GM19372 (cell line): ENCODE data around the gene RBM18.

Source experiments
- ATAC-seq: cut with Tn5 transposase; IDR thresholded peaks from one replicate; pipeline ENCODE4 v1.9.1; 2021; ENCODE audit warnings: mild to moderate bottlenecking, low read depth, moderate library complexity; ENCODE audit not compliant: unreplicated experiment

The RBM18 gene, protein sequence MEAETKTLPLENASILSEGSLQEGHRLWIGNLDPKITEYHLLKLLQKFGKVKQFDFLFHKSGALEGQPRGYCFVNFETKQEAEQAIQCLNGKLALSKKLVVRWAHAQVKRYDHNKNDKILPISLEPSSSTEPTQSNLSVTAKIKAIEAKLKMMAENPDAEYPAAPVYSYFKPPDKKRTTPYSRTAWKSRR

DNA sequence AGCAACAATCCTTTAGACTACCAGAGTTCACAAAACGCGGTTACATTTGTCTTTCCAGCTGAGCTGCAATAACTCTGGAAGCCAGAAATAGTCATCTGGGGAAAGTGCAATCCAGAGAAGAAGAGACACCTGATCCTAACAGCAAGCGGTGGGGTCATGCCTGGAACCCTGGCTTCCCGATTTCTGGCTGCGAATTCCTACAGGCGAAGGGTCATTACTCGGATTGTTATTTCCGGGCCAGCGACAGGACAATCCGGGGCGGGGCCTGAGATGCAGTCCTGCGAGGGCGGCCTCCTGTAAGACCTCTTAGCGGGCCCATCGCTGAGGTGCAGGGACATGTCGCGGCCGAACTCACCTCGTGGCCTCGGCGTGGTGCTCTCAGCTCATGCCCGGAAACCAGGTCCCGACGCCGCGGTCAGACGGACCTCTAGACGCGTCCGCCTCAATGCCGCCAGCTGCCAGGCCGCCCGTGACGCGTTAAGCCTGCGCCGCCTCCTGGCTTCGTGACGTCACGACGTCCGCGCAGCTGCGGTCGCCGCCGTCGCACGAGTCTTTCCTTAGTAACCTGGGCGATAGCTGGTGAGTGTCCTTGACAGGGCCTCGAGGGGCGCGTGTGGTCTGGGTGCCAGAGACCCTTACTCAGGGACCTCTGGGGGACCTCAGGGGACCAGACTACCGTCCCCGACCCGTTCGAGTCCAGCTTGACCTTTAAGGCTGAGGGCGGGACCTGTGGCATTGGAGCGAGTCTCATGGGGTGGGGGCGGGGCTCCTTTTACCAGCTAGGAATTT, at the start of gene RBM18, which contains the start of gene MRRF:
TSS of gene RBM18 (minus strand) at position 481 of the 789 bp plus-strand sequence. CDS start 3,348 bp downstream, outside the sequence.
TSS of gene MRRF (plus strand) at position 523 of the 789 bp plus-strand sequence. CDS start 6,010 bp downstream, outside the sequence.
- peak; percentile 87 for ATAC-seq

DNA sequence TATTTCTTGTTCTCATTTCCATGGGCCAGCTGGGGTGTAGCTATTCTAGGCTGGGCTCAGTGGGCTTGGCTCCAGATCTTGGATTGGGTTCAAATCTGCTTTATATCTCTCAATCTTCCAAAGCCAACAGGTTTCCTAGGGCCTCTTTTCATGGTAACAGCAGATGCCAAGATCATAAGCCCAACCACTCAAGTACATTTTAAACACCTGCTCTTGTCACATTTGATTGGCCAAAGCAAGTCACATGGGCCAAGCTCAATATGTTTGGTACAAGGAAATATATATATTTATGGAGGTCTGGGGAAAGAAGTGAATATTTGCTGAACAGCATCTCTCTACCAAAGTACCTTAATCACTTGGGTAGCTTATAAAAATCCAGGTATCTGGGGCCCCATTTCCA, 49.5 kb upstream of the RBM18 start:
- no peak for ATAC-seq

DNA sequence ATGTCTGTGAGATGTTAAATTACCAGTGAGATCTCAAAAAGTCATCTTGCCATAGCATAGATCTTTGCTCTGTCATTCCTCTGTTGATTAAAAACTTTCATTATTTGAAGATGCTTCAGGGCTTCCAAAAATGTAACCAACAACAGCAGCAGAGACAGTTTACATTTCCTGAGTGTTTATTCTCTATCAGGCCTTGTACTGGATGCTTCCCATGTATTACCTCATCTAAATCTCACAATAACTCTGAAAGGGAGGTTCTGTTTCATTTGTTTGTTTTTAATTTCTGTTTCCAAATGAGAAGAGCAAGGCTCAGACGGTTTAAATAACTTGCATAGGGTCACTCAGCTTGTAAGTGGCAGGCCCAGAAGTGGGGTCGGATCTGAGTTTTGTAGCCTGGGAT, 45.2 kb upstream of the RBM18 start:
- ATAC-seq, result no peak

DNA sequence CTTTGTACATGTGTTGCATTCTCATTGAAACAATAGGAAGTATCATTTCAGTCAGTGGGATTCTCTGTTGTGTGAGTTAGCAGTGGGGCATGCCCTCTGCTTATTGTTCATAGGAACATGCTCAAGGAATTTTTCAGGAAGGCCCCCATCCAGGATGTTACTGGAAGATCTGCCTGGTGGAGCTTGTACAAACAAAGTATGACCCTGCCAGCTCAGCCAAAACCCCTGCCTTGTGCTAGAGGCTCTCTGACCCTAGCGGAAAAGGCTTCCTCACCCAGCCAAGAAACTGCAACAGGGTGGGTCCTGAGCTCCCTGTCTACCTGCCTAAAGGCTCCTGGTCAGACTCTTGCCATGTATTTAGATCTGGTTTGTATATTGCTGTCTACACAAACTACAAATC, 43.3 kb upstream of the RBM18 start:
- ATAC-seq, result no peak

DNA sequence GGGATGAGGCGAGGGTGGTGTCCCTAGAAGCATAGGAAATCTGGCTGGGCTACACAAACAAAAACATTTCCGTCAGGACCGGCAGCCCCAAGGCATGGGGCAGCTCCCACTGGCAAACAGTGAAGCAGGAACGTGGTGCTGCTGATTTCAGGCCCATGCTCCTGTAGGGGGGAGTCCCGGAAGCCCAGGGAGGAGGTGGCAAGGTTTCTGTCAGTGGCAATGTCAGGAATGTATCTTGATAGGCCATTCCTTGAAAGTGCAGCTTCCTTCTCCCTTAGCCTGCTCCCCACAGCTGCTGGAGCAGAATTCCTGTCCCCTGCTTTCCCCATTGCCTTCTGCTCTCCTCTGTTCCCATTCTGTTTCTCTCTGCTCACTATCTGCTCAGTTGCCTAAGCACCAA, 42.4 kb upstream of the RBM18 start:
- ATAC-seq, result no peak

DNA sequence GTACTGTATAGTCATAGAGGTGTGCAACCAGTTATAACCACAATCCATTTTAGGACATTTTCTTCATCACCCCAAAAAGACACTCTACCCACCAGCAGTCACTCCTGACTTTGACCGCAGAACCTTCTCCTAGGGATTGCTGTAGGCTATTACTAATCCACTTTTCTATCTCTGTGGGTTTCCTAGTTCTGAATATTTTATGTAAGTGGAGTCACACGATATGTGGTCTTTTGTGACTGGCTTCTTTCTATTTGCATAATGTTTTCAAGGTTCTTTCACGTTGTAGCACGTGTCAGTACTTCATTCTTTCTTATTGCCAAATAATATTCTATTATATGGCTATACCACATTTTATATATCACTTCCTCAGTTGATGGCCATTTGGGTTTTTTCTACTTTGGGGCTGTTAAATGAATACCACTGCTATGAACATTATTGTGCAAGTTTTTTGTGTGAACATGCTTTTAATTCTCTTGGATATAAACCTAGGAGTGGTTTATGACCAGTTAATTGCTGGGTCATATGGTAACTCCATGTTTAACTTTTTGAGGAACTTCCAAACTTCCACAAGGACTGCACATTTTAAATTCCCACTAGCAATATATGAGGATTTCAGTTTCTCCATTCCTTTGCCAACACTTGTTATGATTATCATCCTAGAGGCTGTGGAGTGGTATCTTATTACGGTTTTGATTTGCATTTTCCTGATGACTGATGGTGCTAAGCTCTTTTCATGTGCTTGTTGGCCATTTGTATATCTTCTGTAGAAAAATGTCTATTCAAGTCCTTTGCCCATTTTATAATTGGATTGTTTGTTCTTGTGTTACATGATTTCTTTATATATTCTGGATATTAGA, 37.8 kb upstream of the RBM18 start:
- no peak for ATAC-seq

DNA sequence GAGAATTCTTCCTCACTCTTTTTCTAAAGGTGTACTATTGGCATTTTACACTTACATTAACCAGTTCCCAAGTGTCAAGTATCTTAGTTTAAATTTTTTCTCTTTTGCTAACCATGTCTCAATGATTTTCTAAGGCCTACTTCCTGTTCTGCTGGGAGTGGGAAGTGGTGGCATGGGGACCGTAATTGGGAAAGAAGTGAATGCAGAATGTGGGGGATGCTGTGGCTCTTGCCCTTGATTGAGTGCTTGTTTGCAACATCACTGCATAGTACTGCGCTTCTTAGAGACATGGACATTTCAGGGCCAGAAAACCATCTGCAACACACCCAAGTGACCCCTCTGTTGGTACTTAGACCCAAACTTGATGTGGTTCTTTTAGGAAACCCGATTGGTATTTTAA, 32.9 kb upstream of the RBM18 start:
- no peak for ATAC-seq

DNA sequence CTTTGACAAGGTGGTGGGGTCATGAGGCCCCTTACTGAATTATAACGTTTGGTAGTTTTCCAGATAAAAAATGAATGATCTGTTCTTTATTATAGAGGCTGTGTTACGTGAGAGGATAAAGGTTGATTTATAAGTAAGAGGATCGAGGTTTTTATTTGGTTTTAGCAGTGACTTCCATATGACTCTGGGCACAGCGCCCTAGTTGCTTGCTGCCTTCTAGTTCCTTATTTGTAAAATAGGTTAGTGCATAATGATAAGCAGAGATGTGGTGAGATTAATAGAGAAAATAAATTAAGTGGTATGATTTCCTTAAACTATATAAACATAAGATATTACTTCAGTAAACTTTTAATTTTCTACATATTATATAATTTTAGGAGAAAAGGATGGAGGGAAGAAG, 29.9 kb upstream of the RBM18 start:
- ATAC-seq, result no peak

DNA sequence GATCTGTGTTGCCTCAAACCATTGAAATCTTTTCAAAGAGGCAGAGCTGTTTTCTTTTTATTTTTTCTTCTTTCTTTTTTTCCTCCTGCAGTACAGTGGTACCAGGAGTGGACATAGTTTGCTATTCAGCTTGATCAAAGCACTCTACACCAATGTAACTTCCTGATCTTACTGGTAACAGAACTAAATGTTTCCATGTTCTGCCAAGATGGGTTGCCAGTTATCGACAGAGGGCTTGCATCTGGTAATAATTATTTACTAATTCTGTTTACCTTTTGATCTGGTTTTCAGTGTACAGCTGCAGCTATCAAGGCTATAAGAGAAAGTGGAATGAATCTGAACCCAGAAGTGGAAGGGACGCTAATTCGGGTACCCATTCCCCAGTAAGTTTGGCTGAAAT, 26.8 kb upstream of the RBM18 start:
- no peak for ATAC-seq

DNA sequence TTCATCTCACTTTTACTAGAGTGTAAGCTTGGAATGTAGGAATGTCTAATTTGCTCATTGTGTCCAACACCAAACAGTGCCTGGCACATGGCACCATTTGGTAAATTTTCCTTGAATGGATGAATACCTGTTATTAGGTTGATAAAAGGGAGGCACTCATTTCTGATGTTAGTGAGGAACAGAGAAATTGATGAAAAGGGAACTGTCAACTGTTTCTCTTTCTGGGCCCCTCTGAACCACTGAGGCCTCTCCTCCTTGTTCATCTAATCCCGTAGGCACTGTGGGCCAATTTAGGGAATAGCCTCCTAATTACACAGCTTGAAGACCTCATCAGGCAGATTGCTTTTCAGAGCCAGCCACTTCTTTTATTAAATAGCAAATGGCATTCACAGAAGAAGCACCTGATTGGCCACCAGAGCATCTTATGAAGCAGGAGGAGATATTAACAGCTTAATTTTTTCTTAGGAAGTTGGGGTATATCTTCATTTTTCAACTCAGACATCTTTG, 22.6 kb upstream of the RBM18 start:
- ATAC-seq, result no peak

DNA sequence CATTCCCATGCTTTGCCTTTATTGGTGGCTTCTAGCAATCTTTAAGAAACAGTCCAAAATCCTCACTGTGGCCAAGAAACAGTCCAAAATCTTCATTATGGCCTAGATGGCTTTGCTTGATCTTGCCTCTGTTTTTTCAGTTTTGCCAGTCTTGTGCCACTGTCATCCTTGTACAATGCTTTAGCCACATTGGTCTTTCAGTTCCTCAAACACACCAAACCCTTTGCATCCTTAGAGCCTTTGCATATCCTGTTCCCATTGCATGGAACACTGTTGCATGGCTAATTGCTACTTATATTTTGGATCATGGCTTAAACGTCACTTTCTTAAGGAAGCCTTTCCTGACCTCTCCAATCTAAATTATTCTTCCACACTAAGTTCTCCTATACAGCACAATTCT, 22.1 kb upstream of the RBM18 start:
- ATAC-seq, result no peak

DNA sequence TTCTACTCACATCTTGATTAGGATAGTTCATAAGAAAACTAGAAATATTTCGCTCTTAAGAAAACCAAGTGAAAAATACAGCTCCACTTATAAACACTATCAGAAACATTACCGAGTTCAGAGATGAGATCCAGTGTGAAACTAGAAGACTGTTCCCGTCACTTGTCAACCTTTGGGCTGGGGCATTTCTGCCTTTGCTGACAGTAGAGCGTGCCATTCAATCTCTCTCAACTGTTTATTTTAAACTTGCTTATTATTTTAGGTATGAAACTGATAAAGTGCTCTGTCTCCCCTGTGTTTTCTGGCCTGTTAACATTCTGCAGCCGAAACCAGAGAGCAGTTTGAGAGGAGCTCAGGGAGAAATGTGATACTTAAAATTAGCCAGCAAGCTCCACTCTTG, 16.7 kb upstream of the RBM18 start:
- no peak for ATAC-seq

DNA sequence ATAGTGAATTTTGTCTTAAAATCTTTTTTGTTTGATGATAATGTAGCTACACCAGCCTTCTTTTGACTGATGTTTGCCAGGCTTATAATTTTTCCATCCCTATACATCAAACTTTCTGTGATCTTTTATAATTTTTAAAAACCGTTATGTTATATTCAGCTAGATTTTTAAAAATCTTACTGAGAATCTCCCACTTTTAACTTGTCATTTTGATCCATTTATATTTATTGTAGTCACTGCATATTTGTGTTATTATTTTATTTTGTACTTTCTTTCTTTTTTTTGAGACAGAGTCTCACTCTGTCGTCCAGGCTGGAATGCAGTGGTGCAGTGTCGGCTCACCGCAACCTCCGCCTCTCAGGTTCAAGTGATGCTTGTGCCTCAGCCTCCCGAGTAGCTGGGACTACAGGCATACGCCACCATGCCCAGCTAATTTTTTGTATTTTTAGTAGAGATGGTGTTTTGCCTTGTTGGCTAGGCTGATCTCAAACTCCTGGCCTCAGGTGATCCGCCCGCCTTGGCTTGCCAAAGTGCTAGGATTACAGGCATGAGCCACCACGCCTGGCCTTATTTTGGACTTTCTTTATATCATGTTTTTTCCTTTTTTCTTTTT, 12.8 kb upstream of the RBM18 start:
- ATAC-seq, result no peak

DNA sequence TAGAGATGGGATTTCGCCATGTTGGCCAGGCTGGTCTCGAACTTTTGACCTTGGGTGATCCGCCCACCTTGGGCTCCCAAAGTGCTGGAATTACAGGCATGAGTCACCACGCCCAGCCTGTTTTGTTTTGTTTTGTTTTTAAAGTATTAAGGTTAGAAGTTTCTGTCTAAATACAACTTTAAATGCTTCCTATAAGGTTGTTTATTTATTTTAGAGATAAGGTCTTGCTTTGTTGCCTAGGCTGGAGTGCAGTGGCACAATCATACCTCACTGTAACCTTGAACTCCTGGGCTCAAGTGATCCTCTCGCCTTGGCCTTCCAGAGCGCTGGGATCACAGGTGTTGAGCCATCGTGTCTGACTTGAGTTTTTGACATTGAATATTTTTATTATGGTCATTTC, 11.5 kb upstream of the RBM18 start:
- ATAC-seq, result no peak

DNA sequence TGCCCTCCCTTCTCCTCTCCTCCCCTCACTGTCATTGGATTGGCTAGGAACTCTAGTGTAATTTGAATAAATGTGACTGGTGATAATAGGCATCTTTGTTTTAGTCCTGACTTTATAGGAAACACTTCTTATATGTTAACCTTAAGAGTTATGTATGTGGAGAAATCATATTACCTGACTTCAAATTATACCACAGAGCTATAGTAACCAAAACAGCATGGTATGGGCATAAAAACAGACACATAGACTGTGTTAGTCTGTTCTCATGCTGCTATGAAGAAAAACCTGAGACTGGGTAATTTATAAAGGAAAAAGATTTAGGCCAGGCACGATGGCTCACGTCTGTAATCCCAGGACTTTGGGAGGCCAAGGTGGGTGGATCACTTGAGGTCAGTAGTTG, 9.4 kb upstream of the RBM18 start:
- no peak for ATAC-seq

DNA sequence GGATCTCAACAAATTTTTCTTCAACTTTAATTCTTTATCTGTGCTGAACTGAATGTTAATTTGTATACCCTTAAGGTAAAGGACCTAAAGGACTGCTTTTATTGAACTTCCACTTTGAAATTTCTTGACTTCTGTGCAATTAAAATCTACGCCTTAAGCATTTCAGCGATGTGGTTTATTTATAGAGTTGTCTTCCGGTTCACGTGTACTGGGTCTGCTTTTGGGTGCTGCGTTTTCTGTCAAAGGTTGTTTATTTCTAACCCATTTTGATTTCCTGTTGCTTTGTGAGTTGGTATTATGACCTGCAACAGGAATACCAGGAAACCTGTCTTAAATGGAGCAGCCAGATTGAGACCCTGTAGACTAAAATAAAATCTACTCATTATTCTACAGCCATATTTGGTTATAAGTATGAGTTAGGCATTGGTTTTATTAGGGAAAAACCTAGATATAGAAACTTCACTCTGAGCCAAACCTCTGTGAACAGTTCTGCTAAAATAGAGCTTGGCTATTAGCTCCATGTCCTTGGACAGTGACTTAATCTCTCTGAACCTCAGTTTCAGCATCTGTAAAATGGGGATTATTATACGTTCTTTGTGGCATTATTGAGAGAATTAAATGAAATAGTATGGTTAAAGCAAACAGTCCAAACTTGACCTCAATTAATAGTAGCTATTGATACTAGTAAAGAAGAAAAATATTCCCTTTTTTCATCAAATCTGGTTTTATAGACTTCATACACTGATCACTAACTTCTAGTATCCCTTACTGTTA, 3.6 kb upstream of the RBM18 start:
- ATAC-seq, result no peak

DNA sequence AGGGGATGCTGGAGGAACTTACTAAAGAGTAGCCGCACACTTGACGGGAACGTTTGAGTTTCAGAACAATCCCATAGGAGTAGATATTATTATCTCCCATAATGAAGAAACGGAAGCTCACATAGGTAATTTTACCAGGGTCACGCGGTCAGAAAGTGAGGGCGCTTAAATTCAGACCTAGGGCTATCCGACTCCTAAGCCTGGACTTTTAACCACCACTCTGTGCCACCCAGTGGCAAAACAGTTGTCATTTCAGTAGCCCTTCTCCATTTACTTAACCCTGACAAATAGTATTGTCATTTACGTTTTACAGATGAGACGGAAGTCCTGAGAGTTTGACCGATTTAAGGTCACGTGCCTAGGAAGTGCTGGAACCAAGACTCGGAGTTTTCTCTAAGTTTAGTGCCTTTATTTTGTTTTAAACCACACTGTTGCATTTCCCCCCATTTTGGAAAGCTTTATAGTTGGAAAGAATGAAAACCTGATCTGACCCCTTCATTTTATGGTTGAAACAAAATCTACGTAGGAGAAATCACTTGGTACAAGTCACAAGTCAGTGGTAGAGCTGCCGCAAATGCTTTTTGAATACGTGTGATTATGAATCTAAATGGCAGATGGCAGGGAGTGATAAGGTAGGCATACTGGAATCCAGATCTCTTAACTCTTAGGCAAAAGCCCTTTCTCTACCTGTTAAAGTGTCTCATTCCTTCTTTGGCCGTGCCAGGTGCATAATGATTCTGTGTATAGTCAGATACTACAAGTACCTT, 692 bp upstream of the RBM18 start:
- peak; percentile 29 for ATAC-seq

DNA sequence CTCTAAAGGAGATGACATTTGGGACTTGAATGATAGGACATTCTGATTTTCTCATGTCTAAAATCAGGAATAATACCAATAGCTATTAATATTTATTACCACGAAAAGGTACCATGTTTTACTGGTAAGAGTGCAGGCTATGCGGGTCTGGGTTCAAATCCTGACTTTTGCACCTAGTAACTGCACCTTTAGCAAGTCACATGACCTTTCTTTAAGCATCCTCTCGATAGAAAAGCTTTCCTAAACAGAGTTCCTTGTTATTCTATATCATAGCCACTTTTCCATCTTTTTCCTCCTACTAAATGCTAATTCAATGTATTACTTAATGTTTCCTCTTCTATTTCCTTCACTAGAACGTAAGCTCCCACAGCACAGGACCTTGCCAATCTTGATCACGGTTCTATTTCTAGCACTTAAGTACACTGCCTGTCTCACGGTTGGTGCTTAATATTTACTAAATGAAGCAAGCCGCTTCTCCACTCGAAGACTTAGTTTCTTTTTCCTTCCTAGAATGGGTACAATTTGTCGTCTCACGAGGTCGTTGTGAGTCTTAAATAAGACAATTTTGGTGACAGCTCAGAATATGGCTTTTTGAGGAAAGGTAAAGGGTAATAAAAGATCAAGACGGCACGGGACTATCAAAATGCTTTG, 816 bp downstream of the RBM18 start:
- ATAC-seq, result no peak

DNA sequence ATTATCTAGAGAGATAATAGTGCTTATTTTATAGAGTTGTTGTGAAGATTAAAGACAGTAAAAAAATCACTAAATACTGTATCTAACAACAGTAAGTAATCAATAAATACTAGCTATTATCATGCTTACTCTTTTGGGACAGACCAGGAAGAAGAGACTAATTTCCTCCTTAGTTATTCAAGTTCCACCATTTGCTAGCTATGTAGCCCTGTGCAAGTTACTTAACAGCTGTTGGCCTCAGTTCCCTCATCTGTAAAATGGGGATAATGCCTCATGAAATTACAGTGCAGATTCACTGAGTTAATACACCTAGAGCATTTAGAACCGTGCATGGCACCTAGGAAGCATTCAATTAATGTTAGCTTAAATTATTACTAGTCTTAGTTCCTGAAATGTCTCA, 2.6 kb downstream of the RBM18 start:
- ATAC-seq, result no peak
